ENCODE measurements around the gene MCCC1. TPM values are rescaled to one million over a fixed set of nuclear protein-coding genes. Genes with fewer than 3 reads are reported as not detected.

MCCC1 gene
- total RNA-seq, 4 donors from 2014 or later = 76.6 to 123 (median 86.2) TPM

DNA sequence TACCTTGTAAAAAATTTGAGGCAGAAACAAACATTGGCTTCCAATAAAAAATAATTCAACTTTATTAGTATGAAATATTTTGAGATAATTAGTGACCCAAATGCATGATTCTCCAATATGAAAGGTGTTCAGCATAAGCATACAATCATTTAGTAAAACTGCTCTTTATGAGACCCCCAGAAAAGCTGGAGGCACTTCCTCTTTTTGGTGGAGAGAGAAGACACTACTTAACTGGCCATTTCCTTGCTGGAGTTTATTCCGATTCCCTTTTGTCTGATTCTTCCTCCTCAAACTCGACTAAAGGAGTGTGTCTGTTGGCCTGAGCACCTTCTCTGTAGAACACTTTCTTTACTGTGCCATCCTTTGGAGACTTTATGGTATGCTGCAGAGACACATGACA lies 84.1 kb downstream of the MCCC1 start:
- TF ChIP-seq, protein P1, sequence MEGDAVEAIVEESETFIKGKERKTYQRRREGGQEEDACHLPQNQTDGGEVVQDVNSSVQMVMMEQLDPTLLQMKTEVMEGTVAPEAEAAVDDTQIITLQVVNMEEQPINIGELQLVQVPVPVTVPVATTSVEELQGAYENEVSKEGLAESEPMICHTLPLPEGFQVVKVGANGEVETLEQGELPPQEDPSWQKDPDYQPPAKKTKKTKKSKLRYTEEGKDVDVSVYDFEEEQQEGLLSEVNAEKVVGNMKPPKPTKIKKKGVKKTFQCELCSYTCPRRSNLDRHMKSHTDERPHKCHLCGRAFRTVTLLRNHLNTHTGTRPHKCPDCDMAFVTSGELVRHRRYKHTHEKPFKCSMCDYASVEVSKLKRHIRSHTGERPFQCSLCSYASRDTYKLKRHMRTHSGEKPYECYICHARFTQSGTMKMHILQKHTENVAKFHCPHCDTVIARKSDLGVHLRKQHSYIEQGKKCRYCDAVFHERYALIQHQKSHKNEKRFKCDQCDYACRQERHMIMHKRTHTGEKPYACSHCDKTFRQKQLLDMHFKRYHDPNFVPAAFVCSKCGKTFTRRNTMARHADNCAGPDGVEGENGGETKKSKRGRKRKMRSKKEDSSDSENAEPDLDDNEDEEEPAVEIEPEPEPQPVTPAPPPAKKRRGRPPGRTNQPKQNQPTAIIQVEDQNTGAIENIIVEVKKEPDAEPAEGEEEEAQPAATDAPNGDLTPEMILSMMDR (IDR thresholded peaks at IDR 0.05; ENCODE audit: low read depth) = no peak

DNA sequence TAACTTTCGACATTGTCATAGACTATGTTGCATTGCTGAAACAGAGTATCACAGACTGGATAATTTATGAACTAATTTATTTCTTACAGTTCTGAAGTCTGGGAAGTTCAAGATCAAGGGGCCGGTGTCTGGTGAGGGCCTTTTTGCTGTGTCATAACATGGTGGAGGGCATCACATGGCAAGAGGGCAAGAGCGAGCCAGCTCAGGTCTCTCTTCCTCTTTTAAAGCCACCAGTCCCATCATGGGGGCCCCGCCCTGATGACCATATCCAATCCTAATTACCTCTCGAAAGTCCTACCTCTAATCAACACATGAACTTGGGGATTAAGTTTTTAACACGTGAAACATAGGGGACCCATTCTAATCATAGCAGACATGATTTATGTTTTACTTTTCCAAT lies 85.4 kb downstream of the MCCC1 start:
- TF ChIP-seq, protein P1 (IDR thresholded peaks at IDR 0.05; ENCODE audit: low read depth) = no peak

DNA sequence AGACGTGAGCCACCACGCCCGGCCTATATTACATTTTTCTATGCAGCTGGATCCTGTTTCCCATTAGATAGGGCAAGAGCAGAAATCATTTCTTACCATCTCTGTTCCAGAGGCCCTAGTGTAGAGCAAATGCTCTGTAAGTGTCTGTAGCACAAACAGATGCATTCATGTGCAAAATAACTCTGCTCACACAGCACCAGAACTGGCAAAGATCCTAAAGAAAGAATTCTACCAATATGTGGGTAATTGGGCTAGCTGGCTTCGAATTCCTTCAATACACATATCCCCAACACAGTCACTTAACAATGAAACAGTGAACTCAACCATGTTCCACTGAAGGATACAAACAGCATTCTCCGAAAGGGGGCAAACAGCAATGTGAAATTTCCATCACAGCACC lies 86.2 kb downstream of the MCCC1 start:
- TF ChIP-seq, protein P1 (IDR thresholded peaks at IDR 0.05; ENCODE audit: low read depth) = no peak

DNA sequence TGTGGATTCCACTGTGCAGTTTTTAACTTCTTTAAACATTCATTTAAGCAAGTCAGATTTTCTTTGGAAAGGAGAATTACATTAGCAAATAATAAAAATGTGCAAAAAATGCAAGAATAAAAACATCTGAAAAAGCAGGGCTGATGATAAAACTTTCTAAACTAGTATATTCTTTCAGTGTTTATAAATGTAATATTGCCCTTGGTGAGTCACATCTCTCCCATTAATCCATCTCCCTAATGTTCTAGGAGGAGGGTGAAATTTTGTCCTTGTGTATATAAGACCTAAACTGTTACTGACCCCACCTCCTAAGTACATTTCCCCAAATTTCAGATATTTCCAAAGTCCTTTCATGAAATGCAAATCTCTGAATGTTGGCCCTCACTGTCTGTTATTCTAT lies 90.5 kb downstream of the MCCC1 start:
- TF ChIP-seq, protein P1 (IDR thresholded peaks at IDR 0.05; ENCODE audit: low read depth) = no peak

DNA sequence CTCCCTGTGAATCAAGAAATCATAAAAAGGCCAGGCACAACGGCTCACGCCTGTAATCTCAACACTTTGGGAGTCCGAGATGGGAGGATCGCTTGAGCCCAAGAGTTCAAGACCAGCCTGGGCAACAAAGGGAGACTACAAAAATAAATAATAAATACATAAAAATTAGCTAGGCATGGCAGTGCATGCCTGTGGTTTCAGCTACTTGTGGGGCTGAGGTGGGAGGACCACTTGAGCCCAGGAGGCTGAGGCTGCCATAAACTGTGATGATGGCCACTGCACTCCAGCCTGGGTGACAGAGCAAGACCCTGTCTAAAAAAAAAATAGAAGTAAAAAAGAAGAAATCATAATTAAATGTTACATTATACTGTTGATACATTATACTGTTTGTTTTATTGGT lies 91.0 kb downstream of the MCCC1 start:
- TF ChIP-seq, protein P1 (IDR thresholded peaks at IDR 0.05; ENCODE audit: low read depth) = no peak

DNA sequence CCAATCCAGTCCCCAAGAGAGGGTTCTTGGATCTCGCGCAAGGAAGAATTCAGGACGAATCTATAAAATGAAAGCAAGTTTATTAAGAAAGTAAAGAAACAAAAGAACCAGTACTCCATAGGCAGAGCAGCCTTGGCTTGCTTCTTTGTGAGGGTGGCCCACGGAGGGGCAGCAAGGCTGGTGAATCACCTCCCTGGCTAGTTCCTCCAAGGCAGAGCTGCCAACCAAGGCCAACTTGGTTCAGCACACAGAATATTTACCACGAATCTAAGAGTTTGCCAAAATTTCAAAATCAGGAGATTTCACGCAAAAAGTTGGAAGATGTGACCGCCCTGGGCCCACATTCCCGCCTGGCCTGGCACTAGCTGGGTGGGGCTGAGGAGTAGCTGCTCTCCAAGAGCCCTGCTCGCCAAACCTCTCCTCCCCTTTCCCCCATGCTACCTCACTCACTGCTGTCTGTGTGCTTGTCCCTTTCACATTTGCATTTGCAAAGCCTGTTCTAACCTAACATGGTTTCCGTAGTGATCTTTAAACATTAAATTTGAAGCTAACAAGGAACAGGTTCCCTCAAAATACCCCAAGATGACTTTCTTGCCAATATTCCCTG lies 92.8 kb downstream of the MCCC1 start:
- TF ChIP-seq, protein P1 (IDR thresholded peaks at IDR 0.05; ENCODE audit: low read depth) = no peak

DNA sequence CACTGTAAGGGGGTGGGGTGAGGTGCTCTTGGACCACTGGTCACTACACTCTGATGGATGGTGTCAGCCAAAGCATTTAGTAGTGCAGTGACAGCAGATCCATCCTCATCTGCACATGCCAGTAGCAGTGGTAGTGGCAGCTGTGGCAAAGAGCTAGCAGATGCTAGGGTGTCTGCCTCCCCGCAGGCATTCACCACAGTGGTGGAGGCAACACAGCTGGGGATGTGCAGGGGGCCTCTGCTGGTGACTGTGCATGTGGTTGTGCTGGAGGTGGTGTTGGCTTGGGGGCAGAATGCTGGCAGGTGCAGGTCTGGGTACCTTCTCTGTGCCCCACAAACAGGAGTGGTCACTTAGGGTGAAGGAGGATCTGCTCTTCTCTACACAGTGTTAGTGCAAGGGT lies 99.5 kb downstream of the MCCC1 start:
- TF ChIP-seq, protein P1 (IDR thresholded peaks at IDR 0.05; ENCODE audit: low read depth) = no peak

All from subcutaneous adipose tissue (tissue), 4 donors.